Liver (tissue), 9 donors: ENCODE data around the gene SCP2. TPM values are rescaled to one million over a fixed set of nuclear protein-coding genes. Genes with fewer than 3 reads are reported as not detected.

Experiments
- DNase-seq: peaks from one replicate; pipeline ENCODE4 v3.0.0-alpha.2; 2017; ENCODE audit warnings: low spot score
- H3K27ac ChIP-seq, 2 donors: one replicate each; pipeline ENCODE4 v1.7.0; 2013; ENCODE audit warnings: inconsistent platforms in 2 of 2, low read length in 2 of 2, control low read depth in 1 of 2, low read depth in 1 of 2, mild to moderate bottlenecking in 1 of 2
- H3K27me3 ChIP-seq, 4 donors: one replicate each; pipeline versions ENCODE4 v1.6.1 to v1.7.0; 2013; ENCODE audit warnings: low read length in 3 of 4, inconsistent platforms in 1 of 4, mild to moderate bottlenecking in 1 of 4, moderate library complexity in 1 of 4; ENCODE audit not compliant: control insufficient read depth in 4 of 4, insufficient read depth in 4 of 4
- H3K36me3 ChIP-seq, 4 donors: one replicate each; pipeline versions ENCODE4 v1.6.1 to v1.7.0; 2013; ENCODE audit warnings: low read length in 3 of 4, mild to moderate bottlenecking in 3 of 4, low read depth in 1 of 4, moderate library complexity in 1 of 4; ENCODE audit not compliant: control insufficient read depth in 4 of 4, insufficient read depth in 3 of 4
- H3K4me1 ChIP-seq, 4 donors: one replicate each; pipeline versions ENCODE4 v1.6.1 to v1.7.0; 2013; ENCODE audit warnings: low read length in 3 of 4, mild to moderate bottlenecking in 3 of 4, moderate library complexity in 1 of 4; ENCODE audit not compliant: control insufficient read depth in 4 of 4, insufficient read depth in 4 of 4
- H3K4me3 ChIP-seq, 3 donors: one replicate each; pipeline versions ENCODE4 v1.6.1 to v1.7.0; 2013; ENCODE audit warnings: low read length in 3 of 3, control low read depth in 1 of 3, low read depth in 1 of 3, mild to moderate bottlenecking in 1 of 3
- H3K9ac ChIP-seq, 2 donors: one replicate each; pipeline ENCODE4 v1.7.0; 2013; ENCODE audit warnings: low read length in 2 of 2, mild to moderate bottlenecking in 2 of 2, moderate library complexity in 2 of 2, control low read depth in 1 of 2, low read depth in 1 of 2
- H3K9me3 ChIP-seq, 4 donors: one replicate each; pipeline versions ENCODE4 v1.6.1 to v1.7.0; 2013; ENCODE audit warnings: low read length in 3 of 4; ENCODE audit not compliant: control insufficient read depth in 4 of 4
- ATF3 ChIP-seq: IDR thresholded peaks from 2 replicates; pipeline ENCODE4 v1.6.1; 2016; ENCODE audit warnings: antibody characterized with exemption
- EGR1 ChIP-seq, 2 donors: IDR thresholded peaks; 2 replicates each; pipeline ENCODE4 v1.6.1; 2016 to 2018; ENCODE audit warnings: antibody characterized with exemption in 2 of 2, low read depth in 2 of 2
- FOXA1 ChIP-seq: IDR thresholded peaks from 2 replicates; pipeline ENCODE4 v1.6.1; 2016; ENCODE audit warnings: antibody characterized with exemption
- GABPA ChIP-seq, 2 donors: IDR thresholded peaks in 1 of 2; conservative IDR thresholded peaks in 1 of 2; 2 replicates each; pipeline ENCODE4 v1.6.1; 2016; ENCODE audit warnings: antibody characterized with exemption in 2 of 2, mild to moderate bottlenecking in 1 of 2, moderate library complexity in 1 of 2
- HNF4A ChIP-seq, 2 donors: conservative IDR thresholded peaks; 2 replicates each; pipeline ENCODE4 v1.6.1; 2016; ENCODE audit warnings: antibody characterized with exemption in 2 of 2, mild to moderate bottlenecking in 2 of 2
- HNF4G ChIP-seq: IDR thresholded peaks from 2 replicates; pipeline ENCODE4 v1.6.1; 2016; ENCODE audit warnings: antibody characterized with exemption
- JUND ChIP-seq, 2 donors: IDR thresholded peaks; 2 replicates each; pipeline ENCODE4 v1.6.1; 2016; ENCODE audit warnings: antibody characterized with exemption in 2 of 2
- NR2F2 ChIP-seq: IDR thresholded peaks from 2 replicates; pipeline ENCODE4 v1.6.1; 2016; ENCODE audit warnings: antibody characterized with exemption
- RAD21 ChIP-seq, 2 donors: IDR thresholded peaks; 2 replicates each; pipeline ENCODE4 v1.6.1; 2016; ENCODE audit warnings: antibody characterized with exemption in 2 of 2, mild to moderate bottlenecking in 2 of 2
- REST ChIP-seq: IDR thresholded peaks from 2 replicates; pipeline ENCODE4 v1.6.1; 2016; ENCODE audit warnings: antibody characterized with exemption, mild to moderate bottlenecking
- RXRA ChIP-seq, 2 donors: IDR thresholded peaks; 2 replicates each; pipeline ENCODE4 v1.6.1; 2017 to 2018; ENCODE audit warnings: antibody characterized with exemption in 2 of 2, mild to moderate bottlenecking in 1 of 2
- SP1 ChIP-seq: IDR thresholded peaks from 2 replicates; pipeline ENCODE4 v1.6.1; 2018; ENCODE audit warnings: antibody characterized with exemption, mild to moderate bottlenecking
- TAF1 ChIP-seq: conservative IDR thresholded peaks from 2 replicates; pipeline ENCODE4 v1.6.1; 2016; ENCODE audit warnings: antibody characterized with exemption, mild to moderate bottlenecking
- YY1 ChIP-seq: IDR thresholded peaks from 2 replicates; pipeline ENCODE4 v1.6.1; 2016; ENCODE audit warnings: antibody characterized with exemption, mild to moderate bottlenecking
- ZBTB33 ChIP-seq: IDR thresholded peaks from 2 replicates; pipeline ENCODE4 v1.6.1; 2016; ENCODE audit warnings: antibody characterized with exemption
- WGBS: extraction: QIAGEN DNeasy Blood & Tissue Kit; methylation state at CpG from one replicate; pipeline ENCODE4 v1.1.7; 2013; 5-methylcytosine and 5-hydroxymethylcytosine counted together
- polyA plus RNA-seq, 2 donors: library from polyadenylated mRNA; stranded (reverse) in 1 of 2; unstranded in 1 of 2; fragments of 200-250 nt in 1 of 2; fragments of >200 nt in 1 of 2; fragmentation: Nextera tagmentation in 1 of 2; extraction: Ambion mirVana in 1 of 2; gene quantifications; one replicate each; pipeline versions ENCODE4 v1.2.1 to v1.2.3, GENCODE V29; 2013 to 2015
- total RNA-seq, 2 donors: library from RNA; depleted of rRNA; stranded (reverse); fragments of >200 nt; gene quantifications; one replicate each; pipeline ENCODE4 v1.2.3, GENCODE V29; 2014
- TF ChIP-seq, protein P1 (sequence below): IDR thresholded peaks from 2 replicates; pipeline ENCODE4 v1.6.1; 2016; ENCODE audit warnings: antibody characterized with exemption
- TF ChIP-seq, protein P2 (sequence below): fragments of 150-350 bp; IDR thresholded peaks from 2 replicates; pipeline ENCODE4 v1.5.1; 2017; ENCODE audit warnings: improper control_type of control experiment, low read depth, low read length; ENCODE audit not compliant: missing input control
- donor health status: healthy.
- donor health status: healthy.
- donor health status: healthy.
- donor health status: healthy.
- donor health status: healthy.

The SCP2 gene
- total and polyA plus RNA-seq, 4 donors, result 122 to 811 (median 529) TPM

GRCh38 chr1:53046930-53047329 lies 119.9 kb downstream of the SCP2 start:
- no peaks in the 10 kb centered on the region for H3K27me3 ChIP-seq
- peaks cover 8 to 56% (median 52%) of the 10 kb centered on the region in 4 donors for H3K36me3 ChIP-seq
- H3K27ac ChIP-seq, result no peak overlapping the region
- no peak for DNase-seq
- no peak overlapping the region for H3K9ac ChIP-seq
- H3K4me3 ChIP-seq, result no peak overlapping the region
- no peak for TF ChIP-seq HNF4G
- TF ChIP-seq ZBTB33, result no peak
- no peak for TF ChIP-seq EGR1 (IDR thresholded peaks at IDR 0.05; ENCODE audit: low read depth in 2 of 2)
- TF ChIP-seq RXRA (IDR thresholded peaks at IDR 0.05), result peak; percentile 39 to 44
- peak; percentile 48 for TF ChIP-seq YY1
- no peak for TF ChIP-seq GABPA (IDR thresholded peaks at IDR 0.05 in 1 of 2, conservative IDR thresholded peaks at IDR 0.05 in 1 of 2)
- TF ChIP-seq RAD21 (IDR thresholded peaks at IDR 0.05), result peak in 1 of 2 donors; percentile 22
- no peak for TF ChIP-seq NR2F2
- TF ChIP-seq HNF4A (conservative IDR thresholded peaks at IDR 0.05), result peak in 1 of 2 donors; percentile 11
- no peak for TF ChIP-seq JUND (IDR thresholded peaks at IDR 0.05)
- TF ChIP-seq, protein P1, sequence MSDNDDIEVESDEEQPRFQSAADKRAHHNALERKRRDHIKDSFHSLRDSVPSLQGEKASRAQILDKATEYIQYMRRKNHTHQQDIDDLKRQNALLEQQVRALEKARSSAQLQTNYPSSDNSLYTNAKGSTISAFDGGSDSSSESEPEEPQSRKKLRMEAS, result peak; percentile 54
- no peak for TF ChIP-seq ATF3
- peak; percentile 14 for TF ChIP-seq SP1
- TF ChIP-seq REST, result no peak
- TF ChIP-seq FOXA1, result no peak
- TF ChIP-seq TAF1, result no peak
- WGBS, result 15% methylated on average over 2 of the region's 2 CpGs
- H3K4me1 ChIP-seq, result peaks cover 1 to 9% (median 3%) of the 10 kb centered on the region in 4 donors
- no peaks in the 10 kb centered on the region for H3K9me3 ChIP-seq

DNA sequence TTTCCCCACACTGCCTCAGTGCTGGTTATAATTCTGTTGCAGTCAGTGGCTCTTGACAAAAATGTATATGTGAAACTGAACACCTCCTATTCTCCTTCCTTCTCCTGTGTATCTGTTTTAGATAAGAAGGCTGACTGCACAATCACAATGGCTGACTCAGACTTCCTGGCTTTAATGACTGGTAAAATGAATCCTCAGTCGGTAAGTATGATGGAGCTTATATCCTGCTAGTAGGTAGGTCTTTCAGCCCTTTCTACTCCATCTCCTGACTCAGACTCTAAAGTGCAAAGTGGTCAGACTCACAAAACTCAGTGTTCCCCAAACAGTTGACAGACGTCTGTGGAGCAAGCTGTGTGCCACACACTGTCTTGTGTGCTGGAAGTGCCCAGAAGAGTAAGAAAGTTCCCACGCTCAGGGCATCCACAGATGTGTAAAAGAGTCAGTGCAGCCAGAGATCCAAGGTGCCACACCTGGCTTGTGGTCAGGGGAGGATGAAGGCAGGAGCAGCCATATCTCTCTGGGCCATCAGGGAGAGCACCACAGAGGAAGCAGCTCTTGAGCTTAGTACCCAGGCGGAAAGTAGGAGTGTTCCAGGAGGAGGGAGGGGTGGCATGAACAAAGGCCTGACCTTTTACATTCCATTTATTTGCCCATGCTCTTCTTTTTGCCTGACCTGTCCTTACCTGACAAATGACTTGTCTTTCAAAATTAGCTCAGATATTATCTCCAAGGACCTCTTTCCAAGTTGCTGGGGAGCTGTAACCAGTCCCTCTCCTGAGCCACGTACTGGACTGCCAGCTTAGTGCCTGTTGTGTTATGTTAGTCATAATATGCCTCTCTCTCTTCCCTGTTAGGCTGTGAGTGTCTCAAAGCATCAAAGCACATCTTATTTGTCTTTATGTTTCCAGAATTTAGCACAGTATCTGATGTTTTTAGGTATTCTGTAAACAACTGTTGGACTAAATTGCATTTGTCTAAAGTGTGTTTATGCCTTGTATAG lies 121.0 kb downstream of the SCP2 start:
- peaks cover 5 to 53% (median 52%) of the 10 kb centered on the region in 4 donors for H3K36me3 ChIP-seq
- H3K4me3 ChIP-seq, result no peak overlapping the region
- H3K9ac ChIP-seq, result no peak overlapping the region
- TF ChIP-seq REST (no peak), GABPA (IDR thresholded peaks at IDR 0.05 in 1 of 2, conservative IDR thresholded peaks at IDR 0.05 in 1 of 2) (no peak), TAF1 (no peak), RAD21 (IDR thresholded peaks at IDR 0.05) (no peak), HNF4A (conservative IDR thresholded peaks at IDR 0.05) (no peak), HNF4G (no peak), YY1 (no peak), JUND (IDR thresholded peaks at IDR 0.05) (no peak)
- TF ChIP-seq, protein P2, sequence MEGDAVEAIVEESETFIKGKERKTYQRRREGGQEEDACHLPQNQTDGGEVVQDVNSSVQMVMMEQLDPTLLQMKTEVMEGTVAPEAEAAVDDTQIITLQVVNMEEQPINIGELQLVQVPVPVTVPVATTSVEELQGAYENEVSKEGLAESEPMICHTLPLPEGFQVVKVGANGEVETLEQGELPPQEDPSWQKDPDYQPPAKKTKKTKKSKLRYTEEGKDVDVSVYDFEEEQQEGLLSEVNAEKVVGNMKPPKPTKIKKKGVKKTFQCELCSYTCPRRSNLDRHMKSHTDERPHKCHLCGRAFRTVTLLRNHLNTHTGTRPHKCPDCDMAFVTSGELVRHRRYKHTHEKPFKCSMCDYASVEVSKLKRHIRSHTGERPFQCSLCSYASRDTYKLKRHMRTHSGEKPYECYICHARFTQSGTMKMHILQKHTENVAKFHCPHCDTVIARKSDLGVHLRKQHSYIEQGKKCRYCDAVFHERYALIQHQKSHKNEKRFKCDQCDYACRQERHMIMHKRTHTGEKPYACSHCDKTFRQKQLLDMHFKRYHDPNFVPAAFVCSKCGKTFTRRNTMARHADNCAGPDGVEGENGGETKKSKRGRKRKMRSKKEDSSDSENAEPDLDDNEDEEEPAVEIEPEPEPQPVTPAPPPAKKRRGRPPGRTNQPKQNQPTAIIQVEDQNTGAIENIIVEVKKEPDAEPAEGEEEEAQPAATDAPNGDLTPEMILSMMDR, result no peak
- TF ChIP-seq, protein P1, result no peak
- WGBS, result 88% methylated on average over 5 of the region's 5 CpGs
- H3K27ac ChIP-seq, result no peak overlapping the region
- H3K4me1 ChIP-seq, result peaks cover 0 to 9% (median 2%) of the 10 kb centered on the region in 4 donors
- H3K27me3 ChIP-seq, result no peaks in the 10 kb centered on the region
- DNase-seq, result no peak
- H3K9me3 ChIP-seq, result no peaks in the 10 kb centered on the region
